ENCODE results near the gene PRAMEF13.
"Not testable (repeated sequence)": the region's sequence is repeated elsewhere in the genome, so short reads cannot be mapped to it uniquely, and the experiment has no call there.

Gene PRAMEF13, protein sequence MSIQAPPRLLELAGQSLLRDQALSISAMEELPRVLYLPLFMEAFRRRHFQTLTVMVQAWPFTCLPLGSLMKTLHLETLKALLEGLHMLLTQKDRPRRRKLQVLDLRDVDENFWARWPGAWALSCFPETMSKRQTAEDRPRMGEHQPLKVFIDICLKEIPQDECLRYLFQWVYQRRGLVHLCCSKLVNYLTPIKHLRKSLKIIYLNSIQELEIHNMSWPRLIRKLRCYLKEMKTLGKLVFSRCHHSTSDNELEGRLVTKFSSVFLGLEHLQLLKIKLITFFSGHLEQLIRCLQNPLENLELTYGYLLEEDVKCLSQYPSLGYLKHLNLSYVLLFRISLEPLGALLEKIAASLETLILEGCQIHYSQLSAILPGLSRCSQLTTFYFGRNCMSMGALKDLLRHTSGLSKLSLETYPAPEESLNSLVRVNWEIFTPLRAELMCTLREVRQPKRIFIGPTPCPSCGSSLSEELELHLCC

DNA sequence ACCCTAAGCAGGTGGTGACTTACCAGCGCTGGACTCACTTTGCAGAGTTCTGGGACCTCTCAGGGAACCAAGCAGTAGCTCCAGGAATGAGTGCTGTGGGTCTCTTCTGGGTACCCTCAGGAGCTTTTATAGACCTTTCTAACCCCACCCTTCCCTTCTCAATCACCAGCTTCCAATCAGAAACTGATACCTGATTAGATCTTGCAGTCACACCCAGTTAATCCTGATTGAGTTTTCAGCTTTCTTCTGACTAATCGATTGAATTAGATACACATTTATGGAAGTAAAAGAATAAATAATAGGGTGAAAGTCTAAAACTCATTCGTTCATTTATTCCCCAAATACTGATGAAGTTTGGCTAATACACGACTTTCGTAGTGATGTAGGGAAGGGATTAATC is at the start of gene PRAMEF13:
PRAMEF13 (minus strand) TSS at position 101 of the 400 bp plus-strand sequence. CDS start 1,820 bp downstream, outside the sequence.
- in situ Hi-C loops (cut with MboI; ENCODE audit: low sequenced_read_pairs), result not testable (repeated sequence)

DNA sequence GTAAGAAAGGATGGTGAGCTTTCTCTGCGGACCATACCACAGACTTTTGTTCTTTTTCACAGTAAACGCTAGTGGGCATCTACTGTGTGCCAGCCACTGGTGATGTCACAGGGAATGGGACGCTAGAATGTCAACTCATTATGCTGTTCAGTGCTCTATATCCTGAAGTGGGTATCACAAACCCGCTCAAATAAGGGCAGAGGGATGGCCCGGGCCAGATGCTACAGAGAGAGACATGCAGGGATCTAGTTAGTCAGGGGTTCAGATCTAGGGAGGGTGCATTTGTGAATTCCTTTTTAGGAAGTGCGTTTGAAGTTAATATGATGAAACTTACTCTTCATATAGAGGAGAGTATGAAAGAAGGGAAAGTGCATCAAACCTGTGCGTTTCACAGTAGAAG is 45.9 kb upstream of the PRAMEF13 start:
- in situ Hi-C loops (cut with MboI; ENCODE audit: low sequenced_read_pairs), result not testable (repeated sequence)

DNA sequence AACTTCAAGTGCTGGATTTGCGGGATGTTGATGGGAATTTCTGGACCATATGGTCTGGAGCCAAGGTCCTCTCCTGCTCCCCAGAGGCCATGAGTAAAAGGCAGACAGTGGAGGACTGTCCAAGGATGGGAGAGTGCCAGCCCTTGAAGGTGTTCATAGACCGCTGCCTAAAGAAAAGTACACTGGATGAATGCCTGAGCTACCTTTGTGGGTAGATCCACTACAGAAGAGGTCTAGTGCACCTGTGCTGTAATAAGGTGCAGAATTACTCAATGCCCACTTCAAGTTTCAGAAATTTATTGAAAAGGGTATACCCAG is 45.3 kb upstream of the PRAMEF13 start:
- in situ Hi-C loops (cut with MboI; ENCODE audit: low sequenced_read_pairs), result not testable (repeated sequence)

DNA sequence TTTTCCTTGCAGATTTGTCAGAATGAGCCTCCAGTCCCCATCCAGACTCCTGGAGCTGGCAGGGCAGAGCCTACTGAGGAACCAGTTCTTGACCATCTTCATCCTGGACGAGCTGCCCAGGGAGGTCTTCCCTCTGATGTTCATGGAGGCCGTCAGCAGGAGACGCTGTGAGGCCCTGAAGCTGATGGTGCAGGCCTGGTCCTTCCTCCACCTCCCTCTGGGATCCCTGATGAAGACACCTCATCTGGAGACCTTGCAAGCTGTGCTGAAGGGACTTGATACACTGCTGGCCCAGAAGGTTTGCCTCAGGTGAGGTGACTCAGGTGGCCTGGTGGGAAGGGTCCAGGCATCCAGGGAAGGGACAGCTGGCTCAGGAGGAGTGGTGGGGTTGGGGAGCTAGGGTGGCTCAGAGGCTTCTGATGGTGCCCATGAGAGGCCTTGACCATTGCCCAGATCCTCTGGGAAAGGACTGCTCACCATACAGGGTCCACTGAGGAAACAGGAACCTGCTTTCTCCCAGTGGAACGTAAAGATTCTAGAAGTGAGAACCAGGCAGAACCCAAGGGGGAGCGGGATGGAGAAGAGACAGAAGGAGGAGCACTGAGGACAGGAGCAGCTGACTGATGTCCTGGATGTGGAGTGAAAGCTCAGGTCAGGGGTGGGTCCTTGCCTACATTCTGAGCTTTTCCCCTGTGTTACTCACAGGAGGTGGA is 44.8 kb upstream of the PRAMEF13 start:
- in situ Hi-C loops (cut with MboI; ENCODE audit: low sequenced_read_pairs), result not testable (repeated sequence)

DNA sequence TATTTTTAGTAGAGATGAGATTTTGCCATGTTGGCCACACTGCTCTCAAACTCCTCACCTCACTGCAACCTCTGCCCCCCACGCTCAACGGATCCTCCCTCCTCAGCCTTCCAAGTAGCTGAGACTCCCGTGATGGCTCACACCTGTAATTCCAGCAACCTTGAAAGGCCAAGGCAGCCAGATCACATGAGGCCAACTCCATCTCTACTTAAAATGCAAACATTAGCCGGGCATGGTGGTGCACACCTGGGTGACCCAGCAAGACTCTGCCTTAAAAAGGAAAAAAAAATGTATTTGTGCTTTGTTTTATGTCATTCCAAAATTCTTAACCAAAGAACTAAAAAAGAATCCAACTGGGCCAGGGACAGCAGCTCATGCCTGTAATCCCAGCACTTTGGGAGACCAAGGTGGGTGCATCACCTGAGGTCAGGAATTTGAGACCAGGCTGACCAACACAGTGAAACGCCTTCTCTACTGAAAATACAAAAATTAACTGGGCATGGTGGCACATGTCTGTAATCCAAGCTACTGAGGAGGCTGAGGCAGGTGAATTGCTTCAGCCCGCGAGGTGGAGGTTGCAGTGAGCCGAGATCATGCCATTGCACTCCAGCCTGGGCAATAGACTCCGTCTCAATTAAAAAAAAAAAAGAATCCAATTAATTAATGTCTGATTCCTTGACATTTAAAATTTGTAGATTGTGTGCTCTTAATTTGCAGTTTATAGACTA is 42.5 kb upstream of the PRAMEF13 start:
- in situ Hi-C loops (cut with MboI; ENCODE audit: low sequenced_read_pairs), result not testable (repeated sequence)

DNA sequence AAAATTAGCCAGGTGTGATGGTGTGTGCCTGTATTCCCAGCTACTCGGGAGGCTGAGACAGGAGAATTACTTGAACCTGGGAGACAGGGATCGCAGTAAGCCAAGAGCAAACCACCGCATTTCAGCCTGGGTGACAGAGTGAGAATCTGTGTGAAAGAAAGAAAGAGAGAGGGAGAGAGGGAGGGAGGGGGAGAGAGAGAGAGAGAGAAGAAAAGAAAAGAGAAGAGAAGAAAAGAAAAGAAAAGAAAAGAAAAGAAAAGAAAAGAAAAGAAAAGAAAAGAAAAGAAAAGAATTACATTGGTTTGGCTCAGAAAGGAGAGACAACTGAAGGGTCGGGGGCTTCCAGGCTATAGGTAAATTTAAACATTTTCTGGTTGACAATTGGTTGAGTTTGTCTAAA is 38.4 kb upstream of the PRAMEF13 start:
- in situ Hi-C loops (cut with MboI; ENCODE audit: low sequenced_read_pairs), result not testable (repeated sequence)

DNA sequence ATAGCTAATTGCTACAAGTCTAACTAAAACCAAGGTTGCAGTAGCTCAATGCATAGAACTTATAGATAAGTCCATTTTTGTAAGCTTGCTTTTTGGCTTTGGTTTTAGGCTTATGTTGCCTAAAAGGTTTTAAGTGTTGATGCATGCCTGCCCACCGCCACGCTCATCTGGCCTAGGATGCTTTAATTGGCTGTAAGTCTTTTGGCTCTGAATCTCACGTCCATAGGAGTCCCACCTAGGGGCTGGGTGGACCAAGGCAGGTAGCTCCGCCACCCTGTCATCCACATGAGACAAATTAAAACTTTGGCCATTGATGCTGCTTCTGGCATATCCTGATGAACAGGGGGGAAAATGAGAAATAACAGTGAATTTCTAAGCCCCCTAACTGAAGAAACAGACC is 36.4 kb upstream of the PRAMEF13 start:
- in situ Hi-C loops (cut with MboI; ENCODE audit: low sequenced_read_pairs), result not testable (repeated sequence)

DNA sequence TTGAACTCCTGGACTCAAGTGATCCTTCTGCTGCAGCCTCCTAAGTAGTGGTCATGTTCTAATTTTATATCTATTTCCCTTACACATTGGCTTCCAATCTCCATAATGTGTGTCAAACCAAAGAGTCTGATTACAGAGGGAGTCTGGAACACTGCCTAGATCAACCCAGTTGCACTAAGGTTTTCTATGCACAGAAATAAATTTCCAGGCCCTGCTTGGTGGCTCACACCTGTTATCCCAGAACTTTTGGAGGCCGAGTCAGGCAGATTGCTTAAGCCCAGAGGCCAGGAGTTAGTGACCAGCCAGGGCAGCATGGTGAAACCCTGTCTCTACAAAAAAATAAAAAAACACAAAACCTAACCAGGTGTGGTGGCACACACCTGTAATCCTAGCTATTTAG is 32.8 kb upstream of the PRAMEF13 start:
- in situ Hi-C loops (cut with MboI; ENCODE audit: low sequenced_read_pairs), result not testable (repeated sequence)

DNA sequence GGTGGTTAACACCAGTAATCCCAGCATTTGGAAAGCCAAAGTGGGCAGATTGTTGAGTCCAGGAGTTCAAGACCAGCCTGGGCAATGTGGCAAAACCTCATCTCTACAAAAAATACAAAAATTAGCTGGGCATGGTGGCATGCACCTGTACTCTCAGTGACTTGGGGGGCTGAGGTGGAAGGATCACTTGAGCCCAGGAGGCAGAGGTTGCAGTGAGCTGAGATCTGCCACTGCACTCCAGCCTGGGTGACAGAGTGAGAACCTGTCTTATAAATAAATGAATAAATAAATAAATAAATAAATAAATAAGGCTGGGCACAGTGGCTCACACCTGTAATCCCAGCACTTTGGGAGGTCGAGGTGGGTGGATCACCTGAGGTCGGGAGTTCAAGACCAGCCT is 30.8 kb upstream of the PRAMEF13 start:
- in situ Hi-C loops (cut with MboI; ENCODE audit: low sequenced_read_pairs), result not testable (repeated sequence)

DNA sequence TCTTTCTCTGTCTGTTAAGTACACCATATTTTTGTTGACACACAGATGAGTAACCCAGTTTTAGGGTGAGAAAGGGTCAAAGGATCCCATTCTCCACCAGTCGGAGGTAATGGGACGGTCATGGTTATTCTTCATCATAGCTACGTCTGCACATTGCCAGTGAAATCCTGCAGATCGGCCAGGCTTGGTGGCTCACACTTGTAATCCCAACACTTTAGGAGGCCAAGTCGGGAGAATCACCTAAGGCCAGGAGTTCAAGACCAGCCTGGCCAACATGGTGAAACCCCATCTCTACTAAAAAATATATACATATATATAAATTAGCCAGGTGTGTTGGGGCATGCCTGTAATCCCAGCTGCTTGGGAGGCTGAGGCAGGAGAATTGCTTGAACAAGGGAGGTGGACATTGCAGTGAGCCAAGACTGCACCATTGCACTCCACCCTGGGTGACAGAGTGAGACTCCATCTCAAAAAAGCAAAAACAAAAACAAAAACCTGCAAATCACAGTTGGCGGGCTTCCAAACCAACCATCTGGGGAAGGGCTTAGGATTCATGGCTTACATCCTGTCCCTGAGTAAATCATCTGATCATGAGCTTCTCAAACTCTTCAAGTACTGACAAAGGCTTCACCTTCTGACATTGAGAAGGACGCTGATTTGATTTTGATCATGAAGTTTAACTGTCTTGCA is 30.0 kb upstream of the PRAMEF13 start:
- in situ Hi-C loops (cut with MboI; ENCODE audit: low sequenced_read_pairs), result not testable (repeated sequence)

DNA sequence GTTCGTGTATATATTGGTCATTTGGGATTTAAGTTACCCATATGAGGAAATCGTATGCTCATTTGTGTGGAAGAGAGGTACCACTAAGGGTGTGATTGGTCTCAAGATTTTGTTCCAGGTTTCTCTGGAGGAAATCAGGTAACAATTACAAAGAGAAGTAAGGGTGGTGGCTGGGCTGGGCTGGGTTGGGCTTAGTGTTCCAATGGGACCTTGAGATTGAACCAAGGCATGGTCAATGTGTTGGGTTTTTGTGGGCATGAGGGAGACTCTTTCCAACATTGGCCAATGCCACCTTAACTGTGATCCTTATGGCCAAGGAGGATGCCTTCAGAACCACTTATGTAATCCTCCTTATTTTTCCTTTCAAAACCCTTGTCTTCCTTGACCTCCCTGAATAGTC is 29.4 kb upstream of the PRAMEF13 start:
- in situ Hi-C loops (cut with MboI; ENCODE audit: low sequenced_read_pairs), result not testable (repeated sequence)

DNA sequence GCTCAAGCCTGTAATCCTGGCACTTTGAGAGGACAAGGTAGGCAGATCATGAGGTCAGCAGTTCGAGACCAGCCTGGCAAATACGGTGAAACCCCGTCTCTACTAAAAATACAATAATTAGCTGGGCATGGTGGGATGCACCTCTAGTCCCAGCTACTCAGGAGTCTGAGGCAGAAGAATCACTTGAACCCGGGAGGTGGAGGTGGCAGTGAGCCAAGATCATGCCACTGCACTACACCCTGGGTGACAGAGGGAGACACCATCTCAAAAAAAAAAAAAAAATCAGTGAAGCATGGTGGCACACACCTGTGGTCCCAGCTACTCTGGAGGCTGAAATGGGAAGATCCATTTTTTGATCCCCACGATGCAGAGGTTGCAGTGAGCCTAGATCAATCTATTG is 28.9 kb upstream of the PRAMEF13 start:
- in situ Hi-C loops (cut with MboI; ENCODE audit: low sequenced_read_pairs), result not testable (repeated sequence)

DNA sequence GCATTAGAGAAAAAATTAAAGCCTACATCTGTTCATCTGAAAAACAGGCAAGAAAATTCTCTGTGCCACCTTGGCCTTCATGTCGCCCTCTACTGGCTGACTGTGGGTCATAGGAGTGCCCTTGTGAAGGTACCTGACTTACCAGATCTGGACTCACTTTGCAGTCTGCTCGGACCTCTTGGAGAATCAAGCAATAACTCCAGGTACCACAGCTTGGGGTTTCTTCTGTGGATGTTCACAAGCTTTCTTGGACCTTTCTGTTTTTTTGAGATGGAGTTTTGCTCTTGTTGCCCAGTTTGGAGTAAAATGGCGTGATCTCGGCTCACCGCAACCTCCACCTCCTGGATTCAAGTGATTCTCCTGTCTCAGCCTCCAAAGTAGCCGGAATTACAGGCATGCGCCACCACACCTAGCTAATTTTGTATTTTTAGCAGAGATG is 27.2 kb upstream of the PRAMEF13 start:
- in situ Hi-C loops (cut with MboI; ENCODE audit: low sequenced_read_pairs), result no loop called here

DNA sequence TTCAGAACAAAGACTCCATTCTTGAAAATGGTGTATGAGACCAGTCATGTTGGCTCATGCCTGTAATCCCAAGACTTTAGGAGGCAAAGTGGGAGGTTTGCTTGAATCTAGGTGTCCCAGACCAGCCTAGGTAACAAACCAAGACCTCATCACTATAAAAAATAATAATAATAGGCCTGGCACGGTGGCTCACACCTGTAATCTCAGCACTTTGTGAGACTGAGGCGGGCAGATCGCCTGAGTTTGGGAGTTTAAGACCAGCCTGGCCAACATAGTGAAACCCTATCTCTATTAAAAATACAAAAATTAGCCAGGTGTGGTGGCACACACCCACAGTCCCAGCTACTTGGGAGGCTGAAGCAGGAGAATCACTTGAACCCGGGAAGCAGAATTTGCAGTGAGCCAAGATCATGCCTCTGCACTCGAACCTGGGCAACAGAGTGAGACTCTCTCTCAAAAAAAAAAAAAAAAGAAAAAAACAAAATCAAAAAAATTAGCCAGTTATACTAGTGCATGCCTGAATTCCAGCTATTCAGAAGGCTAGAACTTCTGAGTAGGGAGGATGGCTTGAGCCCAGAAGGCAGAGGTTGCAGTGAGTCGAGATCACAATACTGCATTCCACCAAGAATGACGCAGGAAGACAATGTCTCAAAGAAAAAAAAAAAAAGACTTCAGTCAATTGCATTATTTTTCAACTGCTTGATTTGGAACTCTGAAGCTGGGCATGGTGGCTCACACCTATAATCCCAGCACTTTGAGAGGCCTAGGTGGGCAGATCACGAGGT is 26.3 kb upstream of the PRAMEF13 start:
- in situ Hi-C loops (cut with MboI; ENCODE audit: low sequenced_read_pairs), result not testable (repeated sequence)

DNA sequence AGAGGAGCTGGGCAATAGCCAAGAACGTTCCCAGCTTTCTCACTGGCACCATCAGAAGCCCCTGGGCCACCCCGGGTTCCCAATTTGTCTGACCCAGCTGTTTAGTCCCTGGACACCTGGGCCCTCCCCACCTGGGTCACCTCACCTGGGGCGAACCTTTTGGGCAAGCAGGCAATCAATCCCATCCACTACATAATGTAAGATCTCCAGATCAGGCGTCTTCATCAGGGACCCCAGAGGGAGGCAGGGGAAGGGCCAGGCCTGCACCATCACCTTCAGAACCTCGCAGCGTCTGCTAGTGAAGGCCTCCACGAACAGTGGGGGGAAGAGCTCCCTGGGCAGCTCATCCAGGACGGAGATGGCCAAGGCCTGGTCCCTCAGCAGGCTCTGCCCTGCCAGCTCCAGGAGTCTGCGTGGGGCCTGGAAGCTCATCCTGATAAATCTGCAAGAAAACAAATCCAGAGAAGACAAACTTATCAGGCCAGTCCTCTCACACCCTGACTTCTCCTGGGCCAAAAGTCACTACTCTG is 24.5 kb upstream of the PRAMEF13 start, which contains the start of gene PRAMEF18:
PRAMEF18 (minus strand) TSS at position 480 of the 530 bp plus-strand sequence; CDS start at position 432, 48 bp downstream.
- in situ Hi-C loops (cut with MboI; ENCODE audit: low sequenced_read_pairs), result not testable (repeated sequence)

DNA sequence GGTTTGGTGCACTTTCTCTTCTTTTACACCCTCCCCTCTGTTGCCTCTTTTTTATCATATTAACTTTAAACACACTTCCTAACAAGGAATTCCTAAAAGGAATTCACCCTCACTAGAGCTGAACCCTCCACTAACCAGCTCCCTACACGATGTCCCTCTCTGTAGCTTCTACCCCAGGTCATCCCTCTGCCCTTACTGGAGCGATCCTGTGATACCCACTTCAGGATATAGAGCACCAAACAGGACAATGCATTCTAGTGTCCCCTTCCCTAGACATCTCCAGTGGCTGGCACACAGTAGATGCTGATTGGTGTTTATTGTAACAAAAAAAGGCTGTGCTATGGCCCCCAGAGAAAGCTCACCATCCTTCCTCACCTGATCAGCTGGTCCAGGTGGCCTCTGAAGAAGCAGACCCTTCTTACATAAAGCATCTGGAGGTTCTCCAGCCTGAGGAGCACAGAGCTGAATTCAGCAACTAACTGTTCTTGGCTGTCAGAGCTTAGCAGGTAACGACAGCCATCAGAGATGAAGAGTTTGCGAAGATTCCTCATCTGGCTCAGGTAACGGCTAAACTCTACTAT is 23.4 kb upstream of the PRAMEF13 start:
- in situ Hi-C loops (cut with MboI; ENCODE audit: low sequenced_read_pairs), result no loop called here

DNA sequence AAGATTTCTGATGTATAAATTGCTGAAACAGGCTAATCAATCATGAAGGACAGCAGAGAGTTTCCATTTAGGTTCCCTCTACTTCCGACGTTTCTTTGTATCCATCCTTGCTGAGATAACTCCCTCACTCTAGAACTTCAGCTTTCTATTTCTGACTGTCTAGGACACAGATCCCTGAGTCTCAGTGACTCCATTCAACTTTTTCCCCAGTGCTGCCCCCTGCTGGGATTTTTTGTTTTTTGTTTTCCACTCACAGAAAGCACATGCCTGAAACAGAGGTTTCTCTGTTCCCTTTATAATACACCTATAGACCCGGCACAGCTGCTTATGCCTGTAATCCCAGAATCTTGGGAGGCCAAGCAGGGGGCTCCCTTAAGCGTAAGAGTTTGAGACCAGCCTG is 21.6 kb upstream of the PRAMEF13 start:
- in situ Hi-C loops (cut with MboI; ENCODE audit: low sequenced_read_pairs), result not testable (repeated sequence)

DNA sequence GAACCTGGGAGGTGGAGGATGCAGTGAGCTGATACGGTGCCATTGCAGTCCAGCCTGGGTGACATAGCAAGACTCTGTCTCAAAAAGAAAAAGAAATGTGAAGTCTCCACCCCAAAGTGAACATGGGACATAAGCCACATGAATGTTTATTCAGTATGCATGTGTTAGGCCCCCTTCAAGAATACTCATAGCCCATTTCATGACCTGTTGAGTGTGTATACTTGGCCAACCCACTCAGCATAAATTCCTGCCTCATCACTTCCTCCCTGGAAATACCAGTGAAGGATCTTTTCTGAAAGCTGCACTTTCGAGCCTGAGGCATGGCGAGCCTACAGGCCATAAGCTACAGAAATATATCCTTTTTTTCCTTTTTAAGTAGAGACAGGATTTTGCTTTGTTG is 18.0 kb upstream of the PRAMEF13 start:
- in situ Hi-C loops (cut with MboI; ENCODE audit: low sequenced_read_pairs), result not testable (repeated sequence)

DNA sequence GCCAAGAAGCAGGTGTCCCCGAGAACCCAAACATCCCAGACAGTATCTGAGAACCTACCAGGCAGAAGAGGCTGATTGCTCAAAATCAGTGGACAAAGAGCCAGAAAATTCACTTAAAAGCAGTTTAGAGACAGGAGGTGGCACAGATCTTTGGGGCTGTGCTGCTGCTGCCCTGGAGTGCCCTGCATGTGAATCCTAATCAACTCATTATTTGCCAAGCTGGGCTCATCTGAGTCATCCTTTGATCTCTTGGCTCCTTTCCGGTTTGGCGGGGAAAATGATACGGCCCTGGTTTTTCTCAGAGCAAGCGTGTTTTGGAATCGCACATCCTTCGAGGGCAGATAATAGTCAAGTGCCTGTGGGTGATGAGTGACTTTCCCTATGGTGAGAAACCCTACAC is 15.4 kb upstream of the PRAMEF13 start:
- in situ Hi-C loops (cut with MboI; ENCODE audit: low sequenced_read_pairs), result not testable (repeated sequence)

All from hTERT RPE-1 (cell line).